HepG2 (cell line): Measurements from ENCODE around the gene LHPP.
"Not testable (repeated sequence)": the region's sequence is repeated elsewhere in the genome, so short reads cannot be mapped to it uniquely, and the experiment has no call there.

ENCODE experiments used
- CREM ChIP-seq, 2 experiments: sonication (generic) in 1 of 2; formaldehyde crosslinking in 1 of 2; IDR thresholded peaks; 2 replicates each; pipeline versions ENCODE4 v1.4.0 to v1.6.1; 2016 to 2020; ENCODE audit warnings: antibody characterized with exemption in 1 of 2, mild to moderate bottlenecking in 1 of 2, missing genetic modification reagents in 1 of 2
- HOMEZ ChIP-seq: IDR thresholded peaks from 2 replicates; pipeline ENCODE4 v1.6.1; 2016; ENCODE audit warnings: low read depth
- JUND ChIP-seq: sonication (generic); formaldehyde crosslinking; IDR thresholded peaks from 2 replicates; pipeline ENCODE4 v1.8.0; 2022; ENCODE audit warnings: mild to moderate bottlenecking, missing genetic modification reagents
- MLX ChIP-seq: IDR thresholded peaks from 2 replicates; pipeline ENCODE4 v1.6.1; 2016
- MYPOP ChIP-seq: sonication (generic); formaldehyde crosslinking; IDR thresholded peaks from 2 replicates; pipeline ENCODE4 v1.8.1; 2023; ENCODE audit warnings: mild to moderate bottlenecking, moderate library complexity, missing genetic modification reagents
- SIX4 ChIP-seq: sonication (generic); formaldehyde crosslinking; IDR thresholded peaks from 2 replicates; pipeline ENCODE4 v1.4.0; 2020; ENCODE audit warnings: missing genetic modification reagents
- SMC3 ChIP-seq: IDR thresholded peaks from 2 replicates; pipeline ENCODE4 v1.6.1; 2011; ENCODE audit warnings: low read length, improper control_type of control experiment
- SP1 ChIP-seq, 2 experiments: fragments of 450-650 bp in 1 of 2; sonication (generic) in 1 of 2; formaldehyde crosslinking in 1 of 2; IDR thresholded peaks; 2 replicates each; pipeline versions ENCODE4 v1.4.0 to v1.6.1; 2016 to 2020; ENCODE audit warnings: missing genetic modification reagents in 1 of 2
- ZKSCAN1 ChIP-seq: fragments of 150-350 bp; IDR thresholded peaks from 2 replicates; pipeline ENCODE4 v1.6.1; 2014; ENCODE audit warnings: low read length
- ZNF24 ChIP-seq: fragments of 450-650 bp; IDR thresholded peaks from 2 replicates; pipeline ENCODE4 v1.6.1; 2017; ENCODE audit warnings: antibody characterized with exemption, mild to moderate bottlenecking
- ZNF274 ChIP-seq: sonication (generic); formaldehyde crosslinking; IDR thresholded peaks from 2 replicates; pipeline ENCODE4 v1.5.1; 2020; ENCODE audit warnings: mild to moderate bottlenecking, missing genetic modification reagents
- ZNF318 ChIP-seq: sonication (generic); formaldehyde crosslinking; IDR thresholded peaks from 2 replicates; pipeline ENCODE4 v1.4.0; 2020; ENCODE audit warnings: mild to moderate bottlenecking, missing genetic modification reagents
- ZNF513 ChIP-seq: sonication (generic); formaldehyde crosslinking; conservative IDR thresholded peaks from 2 replicates; pipeline ENCODE4 v1.5.0; 2020; ENCODE audit warnings: missing genetic modification reagents
- ZNF800 ChIP-seq: sonication (generic); formaldehyde crosslinking; IDR thresholded peaks from 2 replicates; pipeline ENCODE4 v1.4.0; 2020; ENCODE audit warnings: missing genetic modification reagents

- TF ChIP-seq CREM (IDR thresholded peaks at IDR 0.05); CREM (CRISPR knock-in tag; IDR thresholded peaks at IDR 0.05); MLX; ZNF318 (CRISPR knock-in tag); SMC3; ZKSCAN1; SP1 (IDR thresholded peaks at IDR 0.05); SP1 (CRISPR knock-in tag; IDR thresholded peaks at IDR 0.05); ZNF800 (CRISPR knock-in tag); ZNF274; JUND (CRISPR knock-in tag); MYPOP; ZNF513; SIX4 (CRISPR knock-in tag); ZNF24; HOMEZ (CRISPR knock-in tag): not testable (repeated sequence)
These were observed 126.7 kb downstream of the LHPP start for GRCh38 chr10:124588341-124588735.
